UCSD-AML1 (cell line): ENCODE data around the gene APH1A.
A peak's percentile ranks its signal among the peaks of the same experiment; 100 is the strongest.
"Not testable (repeated sequence)": the region's sequence is repeated elsewhere in the genome, so short reads cannot be mapped to it uniquely, and the experiment has no call there.

Source experiments
- DNase-seq: peaks from one replicate; lab custom pipeline; 2025; ENCODE audit not compliant: unreplicated experiment; lab: John Stamatoyannopoulos, UW

The APH1A gene

GRCh38 chr1:150268705-150269403 is at the start of gene APH1A:
TSS of gene APH1A (minus strand) at chr1:150269016. CDS start at chr1:150268810, 206 bp downstream.
- DNase-seq: peak; percentile 97

GRCh38 chr1:150314691-150315090 is 45.9 kb upstream of the APH1A start:
- DNase-seq: not testable (repeated sequence)

GRCh38 chr1:150311762-150312161 is 42.9 kb upstream of the APH1A start:
- DNase-seq: no peak

- no peak for DNase-seq
Measured at GRCh38 chr1:150309758-150310508, 41.1 kb upstream of the APH1A start.

GRCh38 chr1:150308585-150308984 is 39.8 kb upstream of the APH1A start:
- DNase-seq: not testable (repeated sequence)

GRCh38 chr1:150302902-150303301 is 34.1 kb upstream of the APH1A start:
- DNase-seq: no peak

- DNase-seq: no peak
Measured at GRCh38 chr1:150302338-150302737, 33.5 kb upstream of the APH1A start.

- no peak for DNase-seq
Measured at GRCh38 chr1:150299716-150300115, 30.9 kb upstream of the APH1A start.

GRCh38 chr1:150295476-150295875 is 26.7 kb upstream of the APH1A start:
- DNase-seq: no peak

- DNase-seq: peak; percentile 89
Measured at GRCh38 chr1:150293433-150294253, 24.8 kb upstream of the APH1A start, which contains the start of gene MRPS21. TSS of gene MRPS21 (plus strand) at chr1:150293861. CDS start at chr1:150294367, 506 bp downstream.

- DNase-seq: no peak
Measured at GRCh38 chr1:150288822-150289221, 20.0 kb upstream of the APH1A start.

GRCh38 chr1:150288382-150288781 is 19.6 kb upstream of the APH1A start:
- DNase-seq: no peak

GRCh38 chr1:150283260-150283659 is 14.4 kb upstream of the APH1A start:
- no peak for DNase-seq

GRCh38 chr1:150282558-150282958 is 13.7 kb upstream of the APH1A start:
- DNase-seq: no peak

GRCh38 chr1:150281758-150282557 is 13.1 kb upstream of the APH1A start, which contains the start of gene CIART:
TSS of gene CIART (plus strand) at chr1:150282554. CDS start at chr1:150283268, 714 bp downstream.
- peak; percentile 64 for DNase-seq

GRCh38 chr1:150281221-150281757 is 12.5 kb upstream of the APH1A start:
- DNase-seq: peak; percentile 54

GRCh38 chr1:150280138-150280707 is 11.4 kb upstream of the APH1A start:
- DNase-seq: no peak

GRCh38 chr1:150273311-150273710 is 4.5 kb upstream of the APH1A start:
- no peak for DNase-seq

GRCh38 chr1:150271291-150271959 is 2.6 kb upstream of the APH1A start:
- DNase-seq: no peak
